ENCODE results near the gene LRRC38. TPM values are rescaled to one million over a fixed set of nuclear protein-coding genes. Genes with fewer than 3 reads are reported as not detected.
"Not testable (repeated sequence)": the region's sequence is repeated elsewhere in the genome, so short reads cannot be mapped to it uniquely, and the experiment has no call there.

The LRRC38 gene
- total RNA-seq, 1 donor from 2014 or later, result not detected

GRCh38 chr1:13461977-13462376, 51.8 kb downstream of the LRRC38 start:
- peaks cover 35% of the 10 kb centered on the region for H3K9me3 Mint-ChIP-seq (ENCODE audit: unreplicated experiment)
- no peak overlapping the region for H3K27ac Mint-ChIP-seq (ENCODE audit: unreplicated experiment)
- H3K4me1 Mint-ChIP-seq (ENCODE audit: unreplicated experiment), result no peaks in the 10 kb centered on the region
- H3K4me3 Mint-ChIP-seq (ENCODE audit: unreplicated experiment), result no peak overlapping the region
- no peak for TF ChIP-seq CTCF (IDR thresholded peaks at IDR 0.05)
- DNase-seq (ENCODE audit: extremely low spot score, unreplicated experiment), result no peak
- H3K36me3 Mint-ChIP-seq (ENCODE audit: unreplicated experiment), result no peaks in the 10 kb centered on the region
- no peaks in the 10 kb centered on the region for H3K27me3 Mint-ChIP-seq (ENCODE audit: unreplicated experiment)

GRCh38 chr1:13456904-13457532, 56.8 kb downstream of the LRRC38 start:
- peaks cover 24% of the 10 kb centered on the region for H3K9me3 Mint-ChIP-seq (ENCODE audit: unreplicated experiment)

GRCh38 chr1:13451399-13451965, 62.3 kb downstream of the LRRC38 start:
- Mint-ChIP-seq H3K27ac (ENCODE audit: unreplicated experiment) (no peak overlapping the region), H3K4me1 (ENCODE audit: unreplicated experiment) (no peaks in the 10 kb centered on the region), H3K4me3 (ENCODE audit: unreplicated experiment) (no peak overlapping the region), H3K36me3 (ENCODE audit: unreplicated experiment) (peaks cover 2% of the 10 kb centered on the region), H3K9me3 (ENCODE audit: unreplicated experiment) (no peaks in the 10 kb centered on the region), H3K27me3 (ENCODE audit: unreplicated experiment) (no peaks in the 10 kb centered on the region)
- no peak for TF ChIP-seq CTCF (IDR thresholded peaks at IDR 0.05)
- no peak for DNase-seq (ENCODE audit: extremely low spot score, unreplicated experiment)

More at GRCh38 chr1:13456904-13457532, 56.8 kb downstream of the LRRC38 start:
- no peaks in the 10 kb centered on the region for H3K36me3 Mint-ChIP-seq (ENCODE audit: unreplicated experiment)
- H3K4me3 Mint-ChIP-seq (ENCODE audit: unreplicated experiment), result no peak overlapping the region
- DNase-seq (ENCODE audit: extremely low spot score, unreplicated experiment), result no peak
- no peak overlapping the region for H3K27ac Mint-ChIP-seq (ENCODE audit: unreplicated experiment)
- no peaks in the 10 kb centered on the region for H3K4me1 Mint-ChIP-seq (ENCODE audit: unreplicated experiment)
- no peaks in the 10 kb centered on the region for H3K27me3 Mint-ChIP-seq (ENCODE audit: unreplicated experiment)
- TF ChIP-seq CTCF (IDR thresholded peaks at IDR 0.05), result no peak

DNA sequence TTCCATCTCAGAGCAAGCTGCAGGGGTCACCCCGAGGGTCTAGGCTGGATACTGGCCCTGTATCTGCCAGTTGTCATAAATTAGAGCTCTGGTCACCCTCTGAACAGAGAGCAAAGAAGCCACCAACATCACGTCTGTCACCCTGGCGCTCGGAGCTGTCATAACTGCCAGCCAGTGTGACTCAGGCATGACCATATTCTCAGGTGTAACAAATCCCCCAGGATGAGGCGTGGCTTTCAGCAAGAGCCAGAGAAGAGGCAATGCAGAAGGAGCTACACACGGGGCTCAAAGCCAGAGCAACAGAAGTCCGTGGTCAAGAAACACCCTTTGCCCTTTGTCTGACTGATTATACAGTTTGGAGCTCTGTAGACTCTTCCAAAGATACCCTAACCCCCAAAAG, 63.6 kb downstream of the LRRC38 start:
- H3K27me3 Mint-ChIP-seq (ENCODE audit: unreplicated experiment), result no peaks in the 10 kb centered on the region
- TF ChIP-seq CTCF (IDR thresholded peaks at IDR 0.05), result no peak
- peaks cover 2% of the 10 kb centered on the region for H3K36me3 Mint-ChIP-seq (ENCODE audit: unreplicated experiment)
- no peak overlapping the region for H3K4me3 Mint-ChIP-seq (ENCODE audit: unreplicated experiment)
- no peak overlapping the region for H3K27ac Mint-ChIP-seq (ENCODE audit: unreplicated experiment)
- no peak for DNase-seq (ENCODE audit: extremely low spot score, unreplicated experiment)
- H3K4me1 Mint-ChIP-seq (ENCODE audit: unreplicated experiment), result no peaks in the 10 kb centered on the region
- H3K9me3 Mint-ChIP-seq (ENCODE audit: unreplicated experiment), result peaks cover 4% of the 10 kb centered on the region

DNA sequence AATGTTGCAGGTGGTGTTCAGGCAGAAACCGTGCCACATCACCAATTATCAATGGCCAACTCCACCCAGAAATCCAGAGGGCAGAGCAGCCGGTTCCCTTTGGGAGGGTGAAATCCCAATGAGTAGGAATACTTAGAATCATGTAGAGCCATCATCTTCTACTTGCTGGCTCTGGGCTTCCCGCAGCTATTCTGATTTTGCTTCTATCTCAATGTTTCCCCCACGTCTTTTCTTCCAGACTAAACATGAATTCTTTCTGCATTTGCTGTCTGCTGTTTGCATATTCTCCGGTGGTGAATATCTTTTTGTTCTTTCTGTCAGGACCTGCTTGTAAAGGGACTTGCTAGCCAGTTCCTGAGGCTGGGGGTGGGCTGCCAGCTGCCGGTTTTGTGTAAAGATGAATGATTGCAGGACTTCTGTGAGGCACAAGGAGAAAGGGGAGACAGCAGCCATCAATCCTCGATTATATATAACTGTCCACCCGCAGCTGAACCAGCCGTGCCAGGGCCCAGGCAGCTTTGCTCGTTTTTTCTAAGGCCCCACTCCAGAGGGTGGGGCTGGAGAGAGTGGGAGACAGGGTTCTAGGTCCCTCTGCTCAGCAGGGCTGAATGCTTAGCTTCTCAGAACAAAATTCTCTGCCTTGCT, 70.3 kb downstream of the LRRC38 start:
- Mint-ChIP-seq H3K4me1 (ENCODE audit: unreplicated experiment) (no peaks in the 10 kb centered on the region), H3K27ac (ENCODE audit: unreplicated experiment) (no peak overlapping the region), H3K27me3 (ENCODE audit: unreplicated experiment) (no peaks in the 10 kb centered on the region), H3K4me3 (ENCODE audit: unreplicated experiment) (no peak overlapping the region), H3K36me3 (ENCODE audit: unreplicated experiment) (no peaks in the 10 kb centered on the region), H3K9me3 (ENCODE audit: unreplicated experiment) (peaks cover 9% of the 10 kb centered on the region)
- TF ChIP-seq CTCF (IDR thresholded peaks at IDR 0.05), result no peak
- no peak for DNase-seq (ENCODE audit: extremely low spot score, unreplicated experiment)

DNA sequence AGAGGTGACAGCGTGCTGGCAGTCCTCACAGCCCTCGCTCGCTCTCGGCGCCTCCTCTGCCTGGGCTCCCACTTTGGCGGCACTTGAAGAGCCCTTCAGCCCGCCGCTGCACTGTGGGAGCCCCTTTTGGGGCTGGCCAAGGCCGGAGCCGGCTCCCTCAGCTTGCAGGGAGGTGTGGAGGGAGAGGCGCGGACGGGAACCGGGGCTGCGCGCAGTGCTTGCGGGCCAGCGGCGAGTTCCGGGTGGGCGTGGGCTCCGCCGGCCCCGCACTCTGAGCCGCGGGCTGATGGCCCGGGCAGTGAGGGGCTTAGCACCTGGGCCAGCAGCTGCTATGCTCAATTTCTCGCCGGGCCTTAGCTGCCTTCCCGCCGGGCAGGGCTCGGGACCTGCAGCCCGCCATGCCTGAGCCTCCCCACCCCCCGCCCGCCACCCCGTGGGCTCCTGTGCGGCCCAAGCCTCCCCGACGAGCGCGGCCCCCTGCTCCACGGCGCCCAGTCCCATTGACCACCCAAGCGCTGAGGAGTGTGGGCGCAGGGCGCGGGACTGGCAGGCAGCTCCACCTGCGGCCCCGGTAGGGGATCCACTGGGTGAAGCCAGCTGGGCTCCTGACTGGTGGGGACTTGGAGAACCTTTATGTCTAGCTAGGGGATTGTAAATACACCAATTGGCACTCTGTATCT, 74.6 kb downstream of the LRRC38 start:
- not testable (repeated sequence) for DNase-seq (ENCODE audit: extremely low spot score, unreplicated experiment); H3K4me1 Mint-ChIP-seq (ENCODE audit: unreplicated experiment); H3K27ac Mint-ChIP-seq (ENCODE audit: unreplicated experiment); H3K36me3 Mint-ChIP-seq (ENCODE audit: unreplicated experiment); H3K27me3 Mint-ChIP-seq (ENCODE audit: unreplicated experiment); H3K4me3 Mint-ChIP-seq (ENCODE audit: unreplicated experiment)
- H3K9me3 Mint-ChIP-seq (ENCODE audit: unreplicated experiment), result peaks cover 27% of the 10 kb centered on the region
